ENCODE data around the gene NQO2. TPM values are rescaled to one million over a fixed set of nuclear protein-coding genes. Genes with fewer than 3 reads are reported as not detected.

NQO2 gene
- total and polyA plus RNA-seq, 2 of the 13 experiments (the other 11 are each of a cell fraction or from before 2014, with no cell fraction given) = 32.2 to 56.5 TPM

DNA sequence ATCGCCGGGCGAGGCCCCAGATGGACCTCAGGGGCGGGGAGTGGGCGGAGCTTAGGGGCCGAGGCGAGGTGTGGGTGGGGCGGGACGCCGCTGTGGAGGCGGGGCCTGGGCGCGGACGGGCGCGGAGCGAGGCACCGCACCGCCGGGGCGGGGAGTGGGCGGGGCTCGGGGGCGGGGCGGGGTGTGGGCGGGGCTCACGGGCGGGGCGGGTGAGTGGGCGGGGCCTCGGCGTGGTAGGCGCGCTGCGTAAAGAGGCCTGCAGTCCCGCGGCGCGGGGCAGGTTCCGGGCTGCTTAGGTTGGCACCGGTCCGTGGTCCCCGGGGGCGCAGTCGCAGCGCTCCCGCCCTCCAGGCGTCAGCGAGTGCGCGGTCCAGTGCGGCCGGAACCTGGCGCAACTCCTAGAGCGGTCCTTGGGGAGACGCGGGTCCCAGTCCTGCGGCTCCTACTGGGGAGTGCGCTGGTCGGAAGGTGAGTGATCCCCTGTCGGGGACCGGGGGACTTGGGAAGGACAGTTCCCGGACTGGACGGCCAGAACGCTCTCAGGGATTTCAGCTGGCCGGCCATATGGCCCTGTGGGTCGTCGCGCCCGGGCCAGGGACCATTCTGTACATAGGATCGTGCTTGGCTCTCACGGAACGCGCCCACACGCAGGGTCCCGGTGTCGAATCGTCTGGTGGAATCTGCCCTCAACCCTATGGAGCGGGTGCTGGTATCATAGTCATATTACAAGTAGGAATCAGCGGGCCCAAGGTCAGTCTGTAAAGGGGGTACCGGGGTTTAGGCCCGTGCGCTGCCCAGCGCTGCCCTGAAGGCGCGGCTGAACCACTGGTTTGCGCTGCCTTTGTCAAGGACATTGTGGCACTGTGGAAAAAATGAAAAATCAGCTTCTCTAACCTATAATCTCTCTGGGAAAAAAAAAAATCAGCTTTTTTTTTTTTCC, at the start of gene NQO2 (continued):
- TF ChIP-seq, protein P1, sequence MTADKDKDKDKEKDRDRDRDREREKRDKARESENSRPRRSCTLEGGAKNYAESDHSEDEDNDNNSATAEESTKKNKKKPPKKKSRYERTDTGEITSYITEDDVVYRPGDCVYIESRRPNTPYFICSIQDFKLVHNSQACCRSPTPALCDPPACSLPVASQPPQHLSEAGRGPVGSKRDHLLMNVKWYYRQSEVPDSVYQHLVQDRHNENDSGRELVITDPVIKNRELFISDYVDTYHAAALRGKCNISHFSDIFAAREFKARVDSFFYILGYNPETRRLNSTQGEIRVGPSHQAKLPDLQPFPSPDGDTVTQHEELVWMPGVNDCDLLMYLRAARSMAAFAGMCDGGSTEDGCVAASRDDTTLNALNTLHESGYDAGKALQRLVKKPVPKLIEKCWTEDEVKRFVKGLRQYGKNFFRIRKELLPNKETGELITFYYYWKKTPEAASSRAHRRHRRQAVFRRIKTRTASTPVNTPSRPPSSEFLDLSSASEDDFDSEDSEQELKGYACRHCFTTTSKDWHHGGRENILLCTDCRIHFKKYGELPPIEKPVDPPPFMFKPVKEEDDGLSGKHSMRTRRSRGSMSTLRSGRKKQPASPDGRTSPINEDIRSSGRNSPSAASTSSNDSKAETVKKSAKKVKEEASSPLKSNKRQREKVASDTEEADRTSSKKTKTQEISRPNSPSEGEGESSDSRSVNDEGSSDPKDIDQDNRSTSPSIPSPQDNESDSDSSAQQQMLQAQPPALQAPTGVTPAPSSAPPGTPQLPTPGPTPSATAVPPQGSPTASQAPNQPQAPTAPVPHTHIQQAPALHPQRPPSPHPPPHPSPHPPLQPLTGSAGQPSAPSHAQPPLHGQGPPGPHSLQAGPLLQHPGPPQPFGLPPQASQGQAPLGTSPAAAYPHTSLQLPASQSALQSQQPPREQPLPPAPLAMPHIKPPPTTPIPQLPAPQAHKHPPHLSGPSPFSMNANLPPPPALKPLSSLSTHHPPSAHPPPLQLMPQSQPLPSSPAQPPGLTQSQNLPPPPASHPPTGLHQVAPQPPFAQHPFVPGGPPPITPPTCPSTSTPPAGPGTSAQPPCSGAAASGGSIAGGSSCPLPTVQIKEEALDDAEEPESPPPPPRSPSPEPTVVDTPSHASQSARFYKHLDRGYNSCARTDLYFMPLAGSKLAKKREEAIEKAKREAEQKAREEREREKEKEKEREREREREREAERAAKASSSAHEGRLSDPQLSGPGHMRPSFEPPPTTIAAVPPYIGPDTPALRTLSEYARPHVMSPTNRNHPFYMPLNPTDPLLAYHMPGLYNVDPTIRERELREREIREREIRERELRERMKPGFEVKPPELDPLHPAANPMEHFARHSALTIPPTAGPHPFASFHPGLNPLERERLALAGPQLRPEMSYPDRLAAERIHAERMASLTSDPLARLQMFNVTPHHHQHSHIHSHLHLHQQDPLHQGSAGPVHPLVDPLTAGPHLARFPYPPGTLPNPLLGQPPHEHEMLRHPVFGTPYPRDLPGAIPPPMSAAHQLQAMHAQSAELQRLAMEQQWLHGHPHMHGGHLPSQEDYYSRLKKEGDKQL (CRISPR knock-in tag; IDR thresholded peaks at IDR 0.05; ENCODE audit: low read depth) = no peak
- TF ChIP-seq ZSCAN9 (CRISPR knock-in tag; IDR thresholded peaks at IDR 0.05; ENCODE audit: borderline replicate concordance) = no peak
- TF ChIP-seq ZBTB7A (CRISPR knock-in tag; IDR thresholded peaks at IDR 0.05) = no peak
- TF ChIP-seq SETDB1 (CRISPR knock-in tag; IDR thresholded peaks at IDR 0.05; ENCODE audit: borderline replicate concordance) = no peak
- no peak for TF ChIP-seq FOXA3 (CRISPR knock-in tag; IDR thresholded peaks at IDR 0.05)
- no peak for TF ChIP-seq MED1 (CRISPR knock-in tag; IDR thresholded peaks at IDR 0.05)
- TF ChIP-seq ZBTB1 (CRISPR knock-in tag; IDR thresholded peaks at IDR 0.05; ENCODE audit: borderline replicate concordance) = no peak
- TF ChIP-seq ZC3H4 (CRISPR knock-in tag; IDR thresholded peaks at IDR 0.05; ENCODE audit: borderline replicate concordance) = peak; percentile 73; the same call in 1 of the 2 replicates
- TF ChIP-seq, protein P2, sequence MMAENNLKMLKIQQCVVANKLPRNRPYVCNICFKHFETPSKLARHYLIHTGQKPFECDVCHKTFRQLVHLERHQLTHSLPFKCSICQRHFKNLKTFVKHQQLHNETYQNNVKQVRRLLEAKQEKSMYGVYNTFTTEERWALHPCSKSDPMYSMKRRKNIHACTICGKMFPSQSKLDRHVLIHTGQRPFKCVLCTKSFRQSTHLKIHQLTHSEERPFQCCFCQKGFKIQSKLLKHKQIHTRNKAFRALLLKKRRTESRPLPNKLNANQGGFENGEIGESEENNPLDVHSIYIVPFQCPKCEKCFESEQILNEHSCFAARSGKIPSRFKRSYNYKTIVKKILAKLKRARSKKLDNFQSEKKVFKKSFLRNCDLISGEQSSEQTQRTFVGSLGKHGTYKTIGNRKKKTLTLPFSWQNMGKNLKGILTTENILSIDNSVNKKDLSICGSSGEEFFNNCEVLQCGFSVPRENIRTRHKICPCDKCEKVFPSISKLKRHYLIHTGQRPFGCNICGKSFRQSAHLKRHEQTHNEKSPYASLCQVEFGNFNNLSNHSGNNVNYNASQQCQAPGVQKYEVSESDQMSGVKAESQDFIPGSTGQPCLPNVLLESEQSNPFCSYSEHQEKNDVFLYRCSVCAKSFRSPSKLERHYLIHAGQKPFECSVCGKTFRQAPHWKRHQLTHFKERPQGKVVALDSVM (CRISPR knock-in tag; IDR thresholded peaks at IDR 0.05) = no peak
- TF ChIP-seq, protein P3, sequence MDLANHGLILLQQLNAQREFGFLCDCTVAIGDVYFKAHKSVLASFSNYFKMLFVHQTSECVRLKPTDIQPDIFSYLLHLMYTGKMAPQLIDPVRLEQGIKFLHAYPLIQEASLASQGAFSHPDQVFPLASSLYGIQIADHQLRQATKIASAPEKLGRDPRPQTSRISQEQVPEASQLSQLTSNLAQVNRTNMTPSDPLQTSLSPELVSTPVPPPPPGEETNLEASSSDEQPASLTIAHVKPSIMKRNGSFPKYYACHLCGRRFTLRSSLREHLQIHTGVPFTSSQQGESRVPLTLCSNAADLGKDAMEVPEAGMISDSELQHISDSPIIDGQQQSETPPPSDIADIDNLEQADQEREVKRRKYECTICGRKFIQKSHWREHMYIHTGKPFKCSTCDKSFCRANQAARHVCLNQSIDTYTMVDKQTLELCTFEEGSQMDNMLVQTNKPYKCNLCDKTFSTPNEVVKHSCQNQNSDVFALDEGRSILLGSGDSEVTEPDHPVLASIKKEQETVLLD (CRISPR knock-in tag; IDR thresholded peaks at IDR 0.05; ENCODE audit: low read depth) = peak; percentile 52; the same call in 1 of the 2 replicates
- TF ChIP-seq, protein P4, sequence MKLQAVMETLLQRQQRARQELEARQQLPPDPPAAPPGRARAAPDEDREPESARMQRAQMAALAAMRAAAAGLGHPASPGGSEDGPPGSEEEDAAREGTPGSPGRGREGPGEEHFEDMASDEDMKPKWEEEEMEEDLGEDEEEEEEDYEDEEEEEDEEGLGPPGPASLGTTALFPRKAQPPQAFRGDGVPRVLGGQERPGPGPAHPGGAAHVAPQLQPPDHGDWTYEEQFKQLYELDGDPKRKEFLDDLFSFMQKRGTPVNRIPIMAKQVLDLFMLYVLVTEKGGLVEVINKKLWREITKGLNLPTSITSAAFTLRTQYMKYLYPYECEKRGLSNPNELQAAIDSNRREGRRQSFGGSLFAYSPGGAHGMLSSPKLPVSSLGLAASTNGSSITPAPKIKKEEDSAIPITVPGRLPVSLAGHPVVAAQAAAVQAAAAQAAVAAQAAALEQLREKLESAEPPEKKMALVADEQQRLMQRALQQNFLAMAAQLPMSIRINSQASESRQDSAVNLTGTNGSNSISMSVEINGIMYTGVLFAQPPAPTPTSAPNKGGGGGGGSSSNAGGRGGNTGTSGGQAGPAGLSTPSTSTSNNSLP (IDR thresholded peaks at IDR 0.05; ENCODE audit: low read depth, low read length) = no peak
- TF ChIP-seq ZNF44 (CRISPR knock-in tag; IDR thresholded peaks at IDR 0.05) = no peak; the same call in 1 of the 2 replicates
- no peak for TF ChIP-seq ZNF550 (CRISPR knock-in tag; IDR thresholded peaks at IDR 0.05; ENCODE audit: borderline replicate concordance)
- TF ChIP-seq CREB1 (IDR thresholded peaks at IDR 0.05) = no peak
- no peak for TF ChIP-seq CREB1 (CRISPR knock-in tag; IDR thresholded peaks at IDR 0.05)
- peak; percentile 18 for TF ChIP-seq TEAD3 (CRISPR knock-in tag; optimal IDR thresholded peaks at IDR 0.05; ENCODE audit: borderline replicate concordance)
- TF ChIP-seq, protein P5, sequence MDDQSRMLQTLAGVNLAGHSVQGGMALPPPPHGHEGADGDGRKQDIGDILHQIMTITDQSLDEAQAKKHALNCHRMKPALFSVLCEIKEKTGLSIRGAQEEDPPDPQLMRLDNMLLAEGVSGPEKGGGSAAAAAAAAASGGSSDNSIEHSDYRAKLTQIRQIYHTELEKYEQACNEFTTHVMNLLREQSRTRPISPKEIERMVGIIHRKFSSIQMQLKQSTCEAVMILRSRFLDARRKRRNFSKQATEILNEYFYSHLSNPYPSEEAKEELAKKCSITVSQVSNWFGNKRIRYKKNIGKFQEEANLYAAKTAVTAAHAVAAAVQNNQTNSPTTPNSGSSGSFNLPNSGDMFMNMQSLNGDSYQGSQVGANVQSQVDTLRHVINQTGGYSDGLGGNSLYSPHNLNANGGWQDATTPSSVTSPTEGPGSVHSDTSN (CRISPR knock-in tag; IDR thresholded peaks at IDR 0.05; ENCODE audit: borderline replicate concordance) = no peak
